Measurements from ENCODE around the gene GIPC1. TPM values are rescaled to one million over a fixed set of nuclear protein-coding genes. Genes with fewer than 3 reads are reported as not detected.

The GIPC1 gene
- total RNA-seq, 1 experiment from 2014 or later: 205 TPM

- BruUV-seq (replicated peaks): no TSS peak
- Histone ChIP-seq H3K4me3 (no peak overlapping the region), H2AFZ (no peak overlapping the region), H3K4me1 (replicated peaks; ENCODE audit: insufficient read depth) (peaks cover 30% of the 10 kb centered on the region), H3K36me3 (ENCODE audit: low read depth) (peaks cover 37% of the 10 kb centered on the region), H3K9me2 (ENCODE audit: insufficient read depth) (no peaks in the 10 kb centered on the region), H3K9me3 (ENCODE audit: insufficient read depth, low read depth) (no peaks in the 10 kb centered on the region), H3F3A (ENCODE audit: insufficient read depth, low read depth) (peaks cover 91% of the 10 kb centered on the region), H3K27ac (no peak overlapping the region), H3K27me3 (ENCODE audit: insufficient read depth, low read depth) (no peaks in the 10 kb centered on the region), H3K79me2 (ENCODE audit: low read depth) (peaks cover 21% of the 10 kb centered on the region), H3K4me2 (no peak overlapping the region), H4K20me1 (ENCODE audit: insufficient read depth) (peaks cover 65% of the 10 kb centered on the region)
- DNase-seq: no peak
- ChIA-PET POLR2A (ENCODE audit: unreplicated experiment) (interaction anchor here (0.7 kb wide), 1 partner anchor 343 kb away, joined by 4 read pairs; no protein-coding TSS in a partner anchor), CTCF (interaction anchor here (0.6 to 0.7 kb wide), 2 partner anchors 614 to 1285 kb away, joined by 5 to 8 read pairs; no protein-coding TSS in a partner anchor)
- no peak for TF ChIP-seq CTCF (conservative IDR thresholded peaks at IDR 0.05)
- TF ChIP-seq EZH2 (IDR thresholded peaks at IDR 0.05; ENCODE audit: low read depth): no peak
- intact Hi-C loops (cut with micrococcal nuclease; ENCODE audit: unreplicated experiment): loop anchor here (5.0 kb wide), 2 partner anchors 38 to 342 kb away; partner anchors contain the start of genes ASF1B and DNAJB1
Measured at GRCh38 chr19:14479309-14479974, 16.5 kb downstream of the GIPC1 start.

- H3K79me2 ChIP-seq (ENCODE audit: low read depth): peaks cover 14% of the 10 kb centered on the region
- TSS peak; percentile 54 for BruUV-seq (replicated peaks)
- 0 out of 2 replicates have a peak overlapping the region, but pooled peaks have one; percentile 53 for H3K27ac ChIP-seq
- intact Hi-C loops (cut with micrococcal nuclease; ENCODE audit: unreplicated experiment): loop anchor here (5.0 kb wide), 2 partner anchors 39 to 341 kb away; partner anchors contain the start of genes ASF1B and DNAJB1
- H2AFZ ChIP-seq: no peak overlapping the region
- H3K9me3 ChIP-seq (ENCODE audit: insufficient read depth, low read depth): no peaks in the 10 kb centered on the region
- TF ChIP-seq CTCF (conservative IDR thresholded peaks at IDR 0.05) (no peak), EZH2 (IDR thresholded peaks at IDR 0.05; ENCODE audit: low read depth) (no peak)
- H3K4me1 ChIP-seq (replicated peaks; ENCODE audit: insufficient read depth): peaks cover 30% of the 10 kb centered on the region
- no peaks in the 10 kb centered on the region for H3K9me2 ChIP-seq (ENCODE audit: insufficient read depth)
- no peak for DNase-seq
- POLR2A ChIA-PET (ENCODE audit: unreplicated experiment): no interaction called here
- H3K36me3 ChIP-seq (ENCODE audit: low read depth): peaks cover 37% of the 10 kb centered on the region
- H3K4me2 ChIP-seq: no peak overlapping the region
- H3K4me3 ChIP-seq: no peak overlapping the region
- CTCF ChIA-PET: interaction anchor here (0.5 kb wide), 1 partner anchor 566 kb away, joined by 16 read pairs; no protein-coding TSS in a partner anchor
- H4K20me1 ChIP-seq (ENCODE audit: insufficient read depth): peaks cover 53% of the 10 kb centered on the region
- H3F3A ChIP-seq (ENCODE audit: insufficient read depth, low read depth): peaks cover 86% of the 10 kb centered on the region
- no peaks in the 10 kb centered on the region for H3K27me3 ChIP-seq (ENCODE audit: insufficient read depth, low read depth)
Measured at GRCh38 chr19:14478113-14478545, 17.8 kb downstream of the GIPC1 start.

- Histone ChIP-seq H3K36me3 (ENCODE audit: low read depth) (peaks cover 37% of the 10 kb centered on the region), H3K27me3 (ENCODE audit: insufficient read depth, low read depth) (no peaks in the 10 kb centered on the region), H3K9me2 (ENCODE audit: insufficient read depth) (no peaks in the 10 kb centered on the region), H2AFZ (no peak overlapping the region), H3K4me1 (replicated peaks; ENCODE audit: insufficient read depth) (peaks cover 30% of the 10 kb centered on the region), H3K4me2 (peak overlapping the region; percentile 43), H4K20me1 (ENCODE audit: insufficient read depth) (peaks cover 48% of the 10 kb centered on the region), H3F3A (ENCODE audit: insufficient read depth, low read depth) (peaks cover 81% of the 10 kb centered on the region), H3K27ac (peak overlapping the region; percentile 53), H3K4me3 (no peak overlapping the region), H3K9me3 (ENCODE audit: insufficient read depth, low read depth) (no peaks in the 10 kb centered on the region), H3K79me2 (ENCODE audit: low read depth) (peaks cover 10% of the 10 kb centered on the region)
- no TSS peak for BruUV-seq (replicated peaks)
- POLR2A ChIA-PET (ENCODE audit: unreplicated experiment): no interaction called here
- TF ChIP-seq CTCF (conservative IDR thresholded peaks at IDR 0.05): no peak
- no peak for TF ChIP-seq EZH2 (IDR thresholded peaks at IDR 0.05; ENCODE audit: low read depth)
- CTCF ChIA-PET: interaction anchor here (0.5 kb wide), 1 partner anchor 566 kb away, joined by 16 read pairs; no protein-coding TSS in a partner anchor
- DNase-seq: no peak
- intact Hi-C loops (cut with micrococcal nuclease; ENCODE audit: unreplicated experiment): loop anchor here (5.0 kb wide), 2 partner anchors 40 to 340 kb away; partner anchors contain the start of genes ASF1B and DNAJB1
Measured at GRCh38 chr19:14477418-14478112, 18.4 kb downstream of the GIPC1 start.

Measured in PC-9 (cell line).